ENCODE results near the gene TNRC18.

TNRC18 gene

DNA sequence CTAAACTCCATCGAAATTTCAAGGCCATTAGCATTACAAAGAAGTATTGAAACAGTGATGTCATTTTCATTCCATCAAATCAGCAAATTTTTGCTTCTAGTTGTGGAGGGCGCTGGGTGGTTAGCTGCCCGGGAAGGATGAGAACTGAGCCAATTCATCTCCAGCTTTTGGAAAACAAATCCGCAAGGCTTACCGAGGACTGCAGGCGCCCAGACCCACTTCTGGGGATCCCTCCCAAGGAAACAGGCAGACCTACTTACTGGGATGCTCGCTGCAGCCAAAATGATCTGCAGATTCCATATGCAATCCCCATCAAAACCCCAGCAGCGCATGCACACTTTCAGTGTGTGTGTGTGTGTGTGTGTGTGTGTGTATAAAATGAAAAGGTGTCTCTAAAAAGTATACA lies 19.2 kb downstream of the TNRC18 start:
- peak; percentile 3 for DNase-seq (ENCODE audit: low spot score)

DNA sequence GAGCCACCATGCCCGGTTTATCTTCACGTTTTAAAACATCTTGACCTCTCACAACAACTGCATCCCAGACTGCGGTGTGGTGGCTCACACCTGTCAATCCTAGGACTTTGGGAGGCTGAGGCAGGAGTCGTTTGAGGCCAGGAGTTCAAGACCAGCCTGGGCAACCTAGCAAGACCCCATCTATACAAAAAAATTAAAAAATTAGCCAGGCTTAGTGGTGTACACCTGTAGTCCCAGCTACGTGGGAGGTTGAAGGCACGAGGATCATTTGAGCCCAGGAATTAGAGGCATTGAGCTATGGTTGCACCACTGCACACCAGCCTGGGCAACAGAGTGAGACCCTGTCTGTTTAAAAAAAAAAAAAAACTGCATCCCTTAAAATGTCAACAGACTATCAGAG lies 20.2 kb downstream of the TNRC18 start:
- no peak for DNase-seq (ENCODE audit: low spot score)

DNA sequence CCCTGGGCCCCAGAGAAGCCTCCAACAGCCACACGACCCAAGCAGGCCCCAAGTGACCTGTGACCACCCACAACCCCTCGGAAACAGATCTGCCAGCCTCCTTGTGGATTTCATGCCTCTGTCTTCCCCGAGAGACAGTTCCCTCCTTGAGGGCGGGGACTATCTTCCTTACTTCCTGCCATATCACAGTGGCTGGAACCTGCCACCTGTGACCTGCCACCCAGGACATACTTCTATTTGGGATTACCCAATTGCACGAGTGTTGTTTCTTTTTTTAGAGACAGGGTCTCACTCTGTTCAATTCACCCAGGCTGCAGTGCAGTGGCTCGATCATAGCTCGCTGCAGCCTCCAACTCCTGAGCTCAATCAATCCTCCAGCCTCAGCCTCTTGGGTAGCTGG lies 25.9 kb downstream of the TNRC18 start:
- no peak for DNase-seq (ENCODE audit: low spot score)

DNA sequence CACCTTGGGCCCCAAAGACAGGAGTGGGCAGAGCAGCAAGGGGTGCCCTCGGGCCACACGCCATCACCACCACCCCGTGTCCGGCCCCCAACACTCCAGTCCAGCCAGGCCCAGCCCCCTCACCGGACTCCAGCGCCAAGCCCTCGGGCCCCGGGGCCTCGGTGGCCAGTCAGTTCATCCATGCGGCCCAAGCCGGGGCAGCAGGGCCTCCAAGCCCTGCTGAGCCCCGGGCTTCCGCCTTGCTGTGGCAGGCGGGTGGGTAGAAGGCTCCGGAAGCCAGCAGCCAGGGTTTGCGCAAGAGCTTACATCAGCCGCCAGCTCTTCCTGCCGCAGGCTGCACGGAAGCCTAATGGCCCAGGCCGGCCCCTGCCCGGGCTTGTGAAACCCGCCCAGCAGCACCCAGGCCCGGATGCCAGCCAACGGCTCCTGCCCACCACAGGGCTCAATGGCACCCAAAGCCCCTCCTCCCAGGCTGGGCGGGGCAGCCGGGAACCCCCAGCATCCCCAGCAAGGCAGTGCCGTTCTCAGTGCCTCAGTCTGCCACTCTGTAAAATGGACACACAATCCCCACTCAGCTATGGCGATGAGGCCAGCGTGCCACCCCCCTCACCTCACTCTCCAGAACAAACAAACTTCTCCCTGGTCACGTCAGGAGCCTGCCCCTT lies 26.5 kb downstream of the TNRC18 start:
- peak; percentile 98 for DNase-seq (ENCODE audit: low spot score)

DNA sequence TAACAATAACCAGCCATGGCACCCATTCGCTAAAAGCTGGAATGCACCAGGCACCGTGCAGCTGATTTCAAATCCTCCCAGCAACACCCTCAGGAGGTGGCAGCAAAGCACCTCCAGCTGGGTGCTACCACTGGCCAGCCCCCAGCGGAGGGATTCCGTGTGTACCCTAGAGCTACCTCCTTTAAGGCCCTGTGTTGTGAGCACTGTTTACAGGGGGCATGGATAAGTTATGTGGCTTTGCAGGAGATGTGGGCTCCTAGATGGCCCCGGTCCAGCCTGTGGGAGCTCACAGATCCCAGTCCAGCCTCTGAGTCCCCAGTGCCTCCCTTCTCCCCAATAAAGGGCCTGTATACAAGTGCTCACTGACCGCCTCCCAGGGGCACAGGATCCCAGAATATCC lies 27.1 kb downstream of the TNRC18 start:
- DNase-seq (ENCODE audit: low spot score) = peak; percentile 67

DNA sequence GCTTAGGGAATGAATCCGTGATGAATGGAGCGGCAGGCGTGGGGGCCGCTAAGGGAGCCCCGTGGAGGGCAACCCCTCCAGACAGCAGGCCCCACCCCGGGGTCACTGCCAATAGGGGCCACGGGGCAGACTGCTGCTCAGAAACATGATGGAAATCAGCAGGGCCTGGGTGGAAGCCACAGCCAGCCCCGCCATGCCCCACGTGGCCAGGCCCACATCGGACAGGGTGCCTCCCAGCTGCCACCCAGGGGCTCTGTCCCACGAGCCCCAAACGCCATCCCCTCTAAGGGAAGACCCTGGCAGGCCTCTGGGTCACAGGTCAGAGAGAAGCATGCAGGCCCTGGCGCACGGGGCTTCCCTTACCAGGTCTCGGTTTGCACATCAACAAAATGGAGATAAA lies 28.4 kb downstream of the TNRC18 start:
- DNase-seq (ENCODE audit: low spot score) = no peak

DNA sequence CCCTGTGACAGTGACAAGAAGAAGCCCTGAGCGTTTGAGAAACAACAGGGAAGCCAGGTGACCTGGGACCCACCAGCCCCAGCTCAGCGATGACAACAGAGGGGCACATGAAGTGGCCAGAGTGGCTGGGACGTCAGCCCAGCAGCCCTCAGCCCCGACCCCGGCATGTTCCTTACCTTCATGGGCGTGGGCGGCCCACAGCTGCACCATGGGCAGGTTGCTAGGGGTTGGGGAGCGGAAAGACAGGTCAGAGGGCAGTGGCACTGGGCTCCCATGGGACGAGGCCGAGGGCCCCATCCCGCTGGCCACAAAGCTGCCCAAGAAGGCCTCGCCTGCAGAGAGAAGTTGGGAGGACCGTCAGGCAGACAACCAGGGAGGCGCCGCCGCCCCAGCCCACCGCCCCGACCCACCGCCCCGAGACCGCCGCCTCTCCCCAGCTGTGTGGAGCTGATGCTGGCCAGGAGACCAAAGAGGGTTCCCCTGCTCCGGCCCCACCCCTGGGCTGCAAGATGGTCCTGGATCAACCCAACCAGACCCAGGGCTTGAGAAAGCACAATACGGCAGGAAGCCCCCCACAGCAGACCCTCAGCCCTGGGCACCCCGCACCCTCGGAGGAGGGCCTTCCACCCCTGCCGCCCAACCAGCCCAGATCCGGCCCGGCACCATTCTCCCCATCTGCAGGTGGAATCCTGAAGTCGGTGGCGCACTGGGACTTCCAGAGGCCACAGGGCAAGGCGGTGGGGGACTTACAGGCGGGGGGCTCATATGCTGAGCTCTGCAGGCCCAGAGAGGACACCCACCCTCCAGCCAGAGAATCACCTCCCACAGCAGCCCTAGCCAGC lies 29.1 kb downstream of the TNRC18 start:
- DNase-seq (ENCODE audit: low spot score) = no peak

DNA sequence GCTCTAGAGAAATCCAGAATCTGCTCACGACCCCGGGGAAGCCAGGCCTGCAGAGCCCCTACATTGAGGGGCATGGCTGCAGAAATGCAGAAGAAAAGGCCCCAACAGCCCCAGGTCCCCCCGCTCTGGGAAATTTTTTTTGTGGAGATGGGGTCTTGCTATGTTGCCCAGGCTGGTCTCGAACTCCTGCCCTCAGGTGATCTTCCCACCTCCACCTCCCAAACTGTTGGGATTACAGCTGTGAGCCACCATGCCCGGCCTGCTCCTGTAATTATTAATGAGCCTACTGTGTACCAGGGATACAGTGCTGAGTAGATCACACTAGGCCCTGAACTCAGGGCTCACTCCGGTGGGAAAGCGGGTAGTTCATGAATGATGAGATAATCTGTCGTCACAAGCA lies 29.9 kb downstream of the TNRC18 start:
- DNase-seq (ENCODE audit: low spot score) = no peak

DNA sequence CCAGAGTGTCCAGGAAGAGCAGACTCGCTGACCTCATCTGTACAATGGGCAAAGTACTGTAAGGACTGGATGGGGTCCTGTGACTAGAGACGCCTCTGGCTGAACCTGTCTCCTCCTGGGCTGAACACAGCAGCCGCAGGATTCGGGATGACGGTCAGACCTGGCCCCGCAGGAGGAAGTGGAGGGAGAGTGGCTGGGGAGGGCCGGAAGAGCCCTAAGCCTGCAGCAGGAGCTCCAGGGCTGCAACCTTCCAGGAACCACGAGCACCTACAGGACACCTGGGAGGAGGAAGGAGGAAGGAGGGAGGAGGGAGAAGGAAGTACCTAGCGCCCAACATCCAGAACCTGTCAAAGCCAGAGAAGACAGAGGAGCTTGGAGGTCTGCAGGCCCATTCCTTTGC lies 30.3 kb downstream of the TNRC18 start:
- no peak for DNase-seq (ENCODE audit: low spot score)

DNA sequence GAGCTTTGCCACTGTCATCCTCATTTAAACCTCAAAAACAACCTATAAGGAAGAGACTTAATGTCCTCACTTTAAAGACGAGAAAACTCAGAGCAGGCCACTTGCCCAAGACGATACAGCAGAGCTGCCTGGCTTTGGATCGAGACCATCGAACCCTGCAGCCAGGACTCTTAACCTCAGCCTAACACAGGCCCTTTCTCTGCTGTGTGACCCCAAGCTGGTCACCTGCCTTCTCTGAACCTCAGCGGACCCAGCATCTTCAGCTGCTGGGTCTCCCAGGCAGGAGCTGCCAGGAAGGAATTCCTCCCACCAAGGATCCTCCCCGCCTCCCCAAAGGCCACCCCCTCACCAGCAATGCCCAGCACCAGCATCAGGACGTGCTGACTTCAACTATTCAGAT lies 32.7 kb downstream of the TNRC18 start:
- DNase-seq (ENCODE audit: low spot score) = no peak

DNA sequence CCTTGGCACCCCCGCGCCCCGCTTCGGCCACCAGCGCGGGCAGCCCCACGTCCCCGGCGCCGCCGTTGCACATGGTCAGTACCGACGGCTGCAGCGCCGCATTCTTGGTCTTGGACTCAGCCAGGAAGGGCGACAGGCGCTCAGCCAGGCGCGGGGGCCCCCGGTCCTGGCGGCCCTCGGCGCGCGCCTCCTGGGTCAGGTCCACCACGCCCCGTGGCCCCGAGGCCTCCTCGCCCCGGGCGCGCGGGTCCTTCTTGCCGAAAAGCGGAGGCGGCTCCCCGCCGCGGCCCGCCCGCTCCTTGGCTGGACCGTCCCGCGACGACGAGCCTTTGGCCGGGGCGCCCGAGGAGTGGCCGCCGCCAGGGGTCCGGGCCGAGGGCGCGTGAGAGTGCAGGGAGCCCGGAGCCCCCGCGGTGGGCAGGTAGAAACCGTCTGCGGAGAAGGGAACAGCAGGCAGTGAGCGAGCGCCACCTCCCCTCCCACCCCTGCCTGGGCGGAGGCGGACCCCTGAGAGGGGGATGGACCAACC lies 34.7 kb downstream of the TNRC18 start:
- DNase-seq (ENCODE audit: low spot score) = no peak

DNA sequence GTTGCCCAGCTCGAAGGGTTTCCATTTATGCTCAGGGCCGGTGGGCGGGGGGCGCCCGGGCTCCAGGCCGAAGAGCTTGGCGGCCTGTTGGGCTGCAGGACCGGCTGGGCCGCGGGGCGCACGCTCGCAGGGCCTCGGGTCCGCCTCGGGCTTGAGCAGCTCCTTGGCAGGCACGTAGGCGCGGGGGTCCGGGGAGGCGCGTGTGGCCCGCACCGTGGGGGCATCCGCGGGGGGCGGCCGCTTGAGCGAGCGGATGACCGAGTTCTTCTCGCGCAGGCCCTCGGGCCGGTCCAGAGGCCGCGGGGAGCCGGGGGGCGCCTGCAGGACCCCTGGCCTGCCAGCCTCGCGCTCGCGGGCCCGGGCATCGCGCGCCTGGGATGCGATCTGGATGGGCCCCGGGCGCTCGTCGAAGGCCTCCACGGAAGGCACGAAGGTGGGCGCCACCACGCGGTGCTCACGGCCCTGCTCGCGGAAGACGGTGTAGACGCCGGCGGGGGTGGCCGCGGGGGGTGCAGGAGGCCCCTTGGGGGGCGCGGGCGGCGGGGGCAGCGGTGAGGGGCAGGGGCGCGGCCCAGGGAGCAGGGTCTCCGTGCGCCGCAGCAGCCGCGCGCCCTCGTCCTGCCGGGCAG lies 35.2 kb downstream of the TNRC18 start:
- DNase-seq (ENCODE audit: low spot score) = no peak

DNA sequence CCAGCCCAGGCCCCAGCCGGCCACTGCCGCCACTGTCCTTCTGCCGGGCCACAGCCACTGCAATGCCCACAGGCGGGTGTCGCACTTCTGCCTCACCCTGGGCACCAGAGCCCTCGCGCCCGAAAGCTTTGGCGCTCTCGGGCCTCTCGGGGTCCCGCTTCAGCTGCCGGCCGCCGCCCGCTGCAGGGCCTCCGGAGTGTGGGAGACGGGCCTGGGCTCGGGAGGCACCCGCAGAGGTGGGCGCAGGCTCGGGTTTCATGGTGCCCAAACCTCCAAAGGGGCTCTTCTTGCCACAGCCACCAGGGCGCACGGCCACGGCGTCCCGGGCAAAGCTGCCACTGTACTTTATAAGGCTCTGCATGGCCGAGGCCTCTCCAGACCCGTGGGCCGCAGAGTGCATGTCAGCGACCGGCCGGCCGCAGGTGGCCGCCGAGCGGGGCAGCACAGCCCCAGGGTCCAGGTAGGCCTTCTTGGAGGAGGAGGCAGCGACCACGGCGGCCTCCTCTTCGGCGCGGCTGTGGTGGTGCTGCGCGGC lies 35.9 kb downstream of the TNRC18 start:
- no peak for DNase-seq (ENCODE audit: low spot score)

DNA sequence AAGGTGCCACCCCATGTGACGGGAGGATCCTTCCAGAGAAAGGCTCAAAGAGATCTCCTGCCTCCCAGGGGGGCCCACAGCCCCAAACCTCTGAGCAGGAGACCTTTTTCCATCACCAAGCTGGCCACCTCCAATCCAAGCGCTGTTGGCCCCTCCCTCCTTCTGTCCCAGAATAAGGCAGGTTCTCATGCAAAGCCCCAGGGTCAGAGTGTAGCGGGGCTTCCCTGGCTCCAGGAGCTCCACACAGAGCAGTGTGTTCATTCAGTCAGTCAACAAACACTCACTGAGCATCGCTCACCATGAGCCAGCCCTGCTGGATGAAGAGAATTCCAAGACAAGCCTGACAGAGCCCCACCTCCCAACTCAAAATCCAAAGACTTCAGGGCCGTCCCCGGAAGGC lies 39.0 kb downstream of the TNRC18 start:
- no peak for DNase-seq (ENCODE audit: low spot score)

DNA sequence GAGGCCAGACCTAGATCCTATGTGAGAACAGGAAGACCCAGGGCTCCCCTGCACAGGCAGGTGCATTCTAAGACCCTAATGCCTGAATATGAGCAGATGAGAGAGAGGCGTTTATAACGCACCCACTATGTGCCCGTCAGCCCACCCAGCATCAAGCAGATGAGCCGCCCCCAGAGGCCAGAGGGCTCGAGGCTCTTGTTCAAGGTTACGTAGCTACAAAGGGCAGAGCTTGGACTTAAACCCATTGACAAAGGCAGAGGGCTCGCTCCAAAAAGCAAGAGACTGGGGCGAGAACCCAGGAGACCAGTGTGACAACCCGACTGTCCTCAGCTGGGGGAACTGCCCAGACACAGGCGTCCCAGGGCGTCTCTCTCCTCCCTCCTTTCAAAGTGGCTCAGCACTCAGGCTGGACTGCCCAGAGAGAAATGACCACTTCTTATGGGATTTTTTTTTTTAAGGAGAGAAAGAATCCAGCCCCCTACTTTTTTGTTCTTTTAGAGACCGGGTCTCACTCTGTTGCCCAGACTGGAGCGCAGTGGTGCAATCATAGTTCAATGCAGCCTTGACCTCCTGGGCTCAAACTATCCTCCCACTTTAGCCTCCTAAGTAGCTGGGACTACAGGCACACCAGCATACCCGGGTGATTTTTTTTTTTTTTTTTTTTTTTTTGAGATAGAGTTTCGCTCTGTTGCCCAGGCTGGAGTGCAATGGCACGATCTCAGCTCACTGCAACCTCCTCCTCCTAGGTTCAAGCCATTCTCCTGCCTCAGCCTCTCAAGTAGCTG lies 40.1 kb downstream of the TNRC18 start:
- no peak for DNase-seq (ENCODE audit: low spot score)

DNA sequence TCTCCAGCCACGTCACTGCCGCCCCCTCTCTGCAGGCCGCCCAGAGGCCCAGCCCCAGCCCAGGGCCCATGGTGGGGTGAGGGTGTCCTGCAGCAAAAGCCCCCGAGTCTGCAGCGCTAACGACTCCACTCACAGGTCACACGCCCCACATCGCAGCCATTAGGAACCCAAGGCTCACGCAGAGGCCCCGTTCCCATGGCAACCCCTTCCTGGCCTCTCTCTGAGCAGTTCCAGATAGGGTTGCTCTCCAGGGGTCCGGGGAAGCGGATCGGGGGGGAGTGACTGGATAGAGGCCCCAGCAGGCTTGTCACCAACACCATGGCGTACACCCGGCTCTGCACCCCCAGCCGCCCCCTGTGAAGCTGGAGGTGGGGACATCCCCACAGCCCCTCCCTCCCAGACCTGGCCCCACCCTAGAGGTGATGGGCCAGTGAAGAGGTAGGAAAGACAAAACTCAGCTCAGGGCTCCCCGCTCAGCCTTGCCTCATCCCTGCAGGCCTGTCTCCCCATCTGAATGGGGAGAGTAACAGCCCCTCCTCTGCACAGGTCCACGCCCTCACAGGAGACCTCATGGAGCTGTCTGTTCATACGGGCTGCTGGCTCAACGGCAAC lies 41.2 kb downstream of the TNRC18 start:
- DNase-seq (ENCODE audit: low spot score) = no peak

DNA sequence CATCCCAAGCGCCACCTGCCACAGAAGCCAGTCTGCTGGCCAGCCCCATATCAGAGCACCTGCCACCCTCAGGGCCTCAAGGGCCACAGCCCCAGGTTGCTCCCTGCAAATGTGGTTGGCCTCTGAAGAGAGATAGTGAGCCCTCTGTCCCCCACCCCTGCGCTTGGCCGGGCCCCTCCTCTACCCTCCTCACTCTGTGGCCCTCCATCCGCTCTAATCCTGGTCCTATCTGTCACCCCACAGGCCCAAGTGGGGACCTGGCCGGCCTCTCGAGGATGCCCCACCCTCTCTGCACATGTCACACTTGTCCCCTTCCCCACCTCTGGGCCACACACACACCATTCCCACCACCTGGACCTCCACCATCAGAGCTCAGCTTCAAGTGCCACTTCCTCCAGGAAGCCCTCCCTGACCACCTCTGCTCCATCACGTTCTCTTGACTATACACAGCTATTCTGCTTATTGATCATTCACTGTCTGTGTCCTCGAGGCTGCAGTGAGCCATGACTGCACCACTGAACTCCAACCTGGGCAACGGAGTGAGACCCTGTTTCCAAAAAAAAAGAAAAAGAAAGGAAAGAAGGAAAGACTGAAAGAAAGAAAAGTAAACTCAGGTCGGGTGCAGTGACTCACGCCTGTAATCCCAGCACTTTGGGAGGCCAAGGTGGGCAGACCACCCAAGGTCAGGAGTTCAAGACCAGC lies 42.4 kb downstream of the TNRC18 start:
- DNase-seq (ENCODE audit: low spot score) = no peak

DNA sequence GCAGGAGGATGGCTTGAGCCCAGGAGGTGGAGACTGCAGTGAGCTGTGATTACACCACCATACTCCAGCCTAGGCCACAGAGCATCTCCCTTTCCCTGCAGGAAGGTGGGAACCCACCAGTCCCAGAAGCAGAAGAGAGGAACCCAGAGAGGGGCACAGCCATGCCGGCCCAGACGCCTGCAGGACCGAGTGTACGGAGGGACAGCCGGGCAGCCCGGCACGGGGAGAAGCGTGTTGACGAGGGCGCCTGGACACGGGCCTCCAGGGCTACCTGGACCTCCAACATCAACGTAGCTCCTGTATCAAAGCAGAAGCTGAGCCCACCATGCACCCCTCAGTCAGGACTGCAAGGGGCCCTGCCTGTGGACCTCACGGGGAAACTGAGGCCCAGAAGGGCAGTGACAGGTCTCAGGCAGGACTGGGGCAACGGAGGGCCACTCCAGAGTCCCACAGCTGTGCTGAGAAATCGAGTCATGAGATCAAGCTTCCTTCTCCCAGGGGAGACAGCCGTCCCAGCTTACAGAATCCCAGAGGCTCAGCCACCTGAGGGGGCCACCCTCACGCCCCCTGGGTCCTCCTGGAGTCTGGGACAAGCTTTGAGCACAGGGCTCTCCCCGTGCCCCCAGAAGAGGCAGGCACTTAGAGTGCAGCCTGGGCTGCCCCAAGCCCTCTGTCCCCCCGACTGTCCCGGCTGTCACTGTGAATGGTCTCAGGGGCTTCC lies 43.1 kb downstream of the TNRC18 start:
- DNase-seq (ENCODE audit: low spot score) = no peak

DNA sequence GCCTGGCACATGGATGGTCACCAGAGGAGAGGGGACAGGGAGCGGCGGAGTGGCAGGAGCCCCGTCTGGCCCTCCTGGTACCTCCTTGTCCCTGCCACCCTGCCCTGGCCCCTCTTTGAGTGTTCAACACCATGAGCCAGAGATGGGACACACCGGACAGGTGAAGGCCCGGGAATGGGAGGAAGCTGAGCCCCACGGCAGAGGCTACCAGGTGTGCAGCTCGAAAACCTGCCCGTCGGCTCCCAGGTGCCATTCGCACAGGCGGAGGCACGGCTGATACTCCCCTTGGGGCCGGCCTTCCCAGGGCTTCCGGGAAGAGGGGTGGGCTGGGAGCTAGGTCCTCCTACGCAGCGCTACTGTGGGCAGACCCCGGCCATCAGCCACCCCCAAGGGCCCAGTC lies 44.1 kb downstream of the TNRC18 start:
- DNase-seq (ENCODE audit: low spot score) = no peak

DNA sequence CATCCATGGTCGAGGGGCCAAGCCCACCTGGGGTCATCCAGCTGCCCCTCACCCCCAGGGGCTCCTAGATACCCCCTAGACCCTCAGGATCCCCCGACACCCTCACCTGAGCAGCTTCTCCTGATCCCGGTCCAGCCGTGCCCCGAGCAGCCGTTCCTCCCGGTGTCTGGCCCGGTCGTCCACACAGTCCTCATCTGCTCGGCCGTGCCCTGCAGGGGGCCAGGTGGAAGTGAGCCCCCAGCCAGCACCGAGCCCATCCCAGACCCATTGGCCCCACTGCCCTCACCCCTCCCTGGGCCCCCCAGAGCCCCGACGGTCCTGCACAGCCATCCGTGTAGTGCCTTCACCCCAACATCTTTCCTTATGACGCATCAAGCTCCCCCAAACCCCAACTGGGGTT lies 45.8 kb downstream of the TNRC18 start:
- no peak for DNase-seq (ENCODE audit: low spot score)
